ENCODE results near the gene ADAM8. TPM values are rescaled to one million over a fixed set of nuclear protein-coding genes. Genes with fewer than 3 reads are reported as not detected.
A peak's percentile ranks its signal among the peaks of the same experiment; 100 is the strongest.

The ADAM8 gene
- total and polyA plus RNA-seq, 2 donors (not counting 1 experiment from before 2014, with no cell fraction given) = 116 to 196 TPM

DNA sequence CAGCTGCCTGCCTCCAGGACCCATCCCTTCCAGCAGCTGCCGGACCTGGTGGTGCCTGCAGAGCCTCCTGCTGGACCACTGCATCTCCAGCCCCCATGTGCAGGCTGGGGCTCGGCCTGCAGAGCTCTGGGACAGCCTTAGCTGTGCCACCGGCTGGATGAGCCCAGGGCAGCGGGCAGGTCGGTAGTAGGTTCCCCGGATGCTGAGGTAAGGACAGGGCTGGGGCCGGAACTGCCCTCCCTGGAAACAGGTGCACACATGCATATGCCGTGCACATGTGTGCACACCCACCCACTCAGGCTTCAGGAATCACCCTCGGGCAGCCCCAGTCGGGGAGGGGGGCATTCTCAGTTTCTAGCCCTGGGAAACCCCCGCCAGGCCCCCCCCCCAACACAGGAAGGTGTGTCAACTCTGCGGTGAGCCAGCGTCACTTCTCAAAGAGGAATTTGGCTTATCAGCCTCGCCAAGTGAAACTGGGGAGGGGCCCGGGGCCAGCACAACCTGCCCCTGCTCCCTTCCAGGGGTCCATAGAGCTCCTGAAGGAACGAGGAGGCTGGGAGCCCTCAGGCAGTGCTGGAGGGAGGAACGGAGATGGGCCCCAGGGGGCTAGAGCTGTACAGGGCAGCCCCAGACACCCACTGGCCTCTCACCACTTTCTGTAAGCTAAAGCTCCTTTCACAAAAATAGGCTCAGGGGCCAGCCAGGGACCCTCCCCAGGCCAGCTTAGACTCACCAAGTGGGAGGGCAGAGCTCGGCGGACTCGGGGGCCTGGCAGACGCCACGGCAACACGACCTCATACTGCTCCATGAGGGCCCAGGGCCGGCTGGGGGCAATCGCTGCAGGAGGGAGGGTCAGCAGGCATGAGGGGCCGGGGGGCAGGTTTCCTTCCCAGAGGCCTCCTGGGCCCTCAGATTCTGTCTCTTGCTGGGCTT lies 1.7 kb downstream of the ADAM8 start:
- H2AFZ ChIP-seq (ENCODE audit: insufficient read depth, low read depth, low read length, poor library complexity, severe bottlenecking) = peak overlapping the region; percentile 64
- peak overlapping the region; percentile 96 for H3K9ac ChIP-seq (ENCODE audit: low read length)
- ChIA-PET CTCF (interaction anchor here (0.6 to 3.3 kb wide), 9 partner anchors 9 to 132 kb away, joined by 3 to 80 read pairs (median 3); no protein-coding TSS in a partner anchor), POLR2A (interaction anchor here (0.8 to 2.6 kb wide), 7 partner anchors 8 to 49 kb away, joined by 3 to 12 read pairs (median 10); partner anchors contain the start of genes TUBGCP2 and ZNF511)
- H3K79me2 ChIP-seq (ENCODE audit: control insufficient read depth, insufficient read depth, low read length) = peaks cover 12% of the 10 kb centered on the region
- intact Hi-C loops (cut with micrococcal nuclease) = loop anchor here (1.0 to 10.0 kb wide), 4 partner anchors 14 to 130 kb away; partner anchors contain the start of gene MTG1
- peak overlapping the region; percentile 89 for H3K4me3 Mint-ChIP-seq
- peaks cover 42% of the 10 kb centered on the region for H3K4me1 Mint-ChIP-seq
- no peaks in the 10 kb centered on the region for H3K27me3 ChIP-seq (replicated peaks in 1 of 4; ENCODE audit: control extremely low read depth in 1 of 4, control insufficient read depth in 3 of 4, insufficient read depth in 4 of 4, low read length in 3 of 4)
- ATAC-seq (ENCODE audit: low read depth) (peak; percentile 63), DNase-seq (peak; percentile 95)
- H3K9me3 Mint-ChIP-seq (ENCODE audit: insufficient read depth) = no peaks in the 10 kb centered on the region
- under 1% methylated on average over 19 of the region's 26 CpGs for WGBS (ENCODE audit: insufficient coverage)
- H3K9me3 ChIP-seq (ENCODE audit: control extremely low read depth in 1 of 3, control insufficient read depth in 2 of 3, insufficient read depth in 1 of 3, low read length in 2 of 3) = no peaks in the 10 kb centered on the region
- no peaks in the 10 kb centered on the region for H3K27me3 Mint-ChIP-seq
- peaks cover 0 to 39% of the 10 kb centered on the region in 2 experiments for H3K36me3 ChIP-seq (replicated peaks in 1 of 2; ENCODE audit: control extremely low read depth in 1 of 2, control insufficient read depth in 1 of 2, extremely low read depth in 1 of 2, insufficient read depth in 2 of 2, low read length in 1 of 2)
- H3K4me3 ChIP-seq (ENCODE audit: control extremely low read depth in 1 of 5, extremely low read depth in 1 of 5, insufficient read depth in 1 of 5, low read depth in 2 of 5, low read length in 4 of 5) = peak overlapping the region; percentile 79 to 96 (median 83)
- H3K4me2 ChIP-seq (replicated peaks; ENCODE audit: low read depth, low read length, poor library complexity, severe bottlenecking) = peak overlapping the region; percentile 99
- no peak for TF ChIP-seq EZH2 (IDR thresholded peaks at IDR 0.05; ENCODE audit: borderline replicate concordance, insufficient read depth, low read depth, low read length, poor library complexity, severe bottlenecking)
- TF ChIP-seq, protein P1, sequence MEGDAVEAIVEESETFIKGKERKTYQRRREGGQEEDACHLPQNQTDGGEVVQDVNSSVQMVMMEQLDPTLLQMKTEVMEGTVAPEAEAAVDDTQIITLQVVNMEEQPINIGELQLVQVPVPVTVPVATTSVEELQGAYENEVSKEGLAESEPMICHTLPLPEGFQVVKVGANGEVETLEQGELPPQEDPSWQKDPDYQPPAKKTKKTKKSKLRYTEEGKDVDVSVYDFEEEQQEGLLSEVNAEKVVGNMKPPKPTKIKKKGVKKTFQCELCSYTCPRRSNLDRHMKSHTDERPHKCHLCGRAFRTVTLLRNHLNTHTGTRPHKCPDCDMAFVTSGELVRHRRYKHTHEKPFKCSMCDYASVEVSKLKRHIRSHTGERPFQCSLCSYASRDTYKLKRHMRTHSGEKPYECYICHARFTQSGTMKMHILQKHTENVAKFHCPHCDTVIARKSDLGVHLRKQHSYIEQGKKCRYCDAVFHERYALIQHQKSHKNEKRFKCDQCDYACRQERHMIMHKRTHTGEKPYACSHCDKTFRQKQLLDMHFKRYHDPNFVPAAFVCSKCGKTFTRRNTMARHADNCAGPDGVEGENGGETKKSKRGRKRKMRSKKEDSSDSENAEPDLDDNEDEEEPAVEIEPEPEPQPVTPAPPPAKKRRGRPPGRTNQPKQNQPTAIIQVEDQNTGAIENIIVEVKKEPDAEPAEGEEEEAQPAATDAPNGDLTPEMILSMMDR (IDR thresholded peaks at IDR 0.05) = no peak
- H3K27ac Mint-ChIP-seq = peak overlapping the region; percentile 95
- H3K4me1 ChIP-seq (ENCODE audit: control insufficient read depth in 2 of 2, insufficient read depth in 2 of 2, low read length in 2 of 2) = peaks cover 45 to 64% of the 10 kb centered on the region in 2 donors
- H4K20me1 ChIP-seq (ENCODE audit: control insufficient read depth, insufficient read depth, low read length, poor library complexity, severe bottlenecking) = peaks cover 25% of the 10 kb centered on the region
- peak overlapping the region; percentile 94 to 97 for H3K27ac ChIP-seq (ENCODE audit: low read length in 2 of 2)
